Tongue (tissue), 2 donors: Measurements from ENCODE around the gene OPCML. TPM values are rescaled to one million over a fixed set of nuclear protein-coding genes. Genes with fewer than 3 reads are reported as not detected.

Experiments used
- DNase-seq: peaks from one replicate; pipeline ENCODE4 v3.0.0-alpha.2; 2015
- total RNA-seq: library from RNA; depleted of rRNA; stranded (reverse); fragments of >200 nt; gene quantifications from one replicate; pipeline ENCODE4 v1.2.3, GENCODE V29; 2014

Gene OPCML
- total RNA-seq, 1 donor from 2014 or later: 0.41 TPM

DNA sequence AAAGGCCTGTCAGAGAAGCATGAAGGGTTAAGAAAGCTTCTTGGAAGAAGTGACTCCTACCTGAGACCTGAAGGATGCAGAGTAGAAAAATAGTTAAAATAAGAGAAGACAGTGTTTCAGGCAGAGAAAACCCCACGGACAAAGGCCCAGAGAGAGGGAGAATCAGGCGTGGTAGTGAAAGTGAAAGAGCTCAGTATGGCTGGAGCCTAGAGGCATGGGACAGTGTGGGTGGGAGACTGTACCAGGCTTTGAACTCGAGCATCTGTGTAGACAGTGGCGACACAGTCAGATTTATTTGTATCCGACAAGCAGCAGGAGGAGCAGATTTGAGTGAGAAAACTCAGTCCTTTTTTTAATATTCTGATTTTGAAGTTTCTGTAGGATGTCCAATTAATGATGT, 360.0 kb downstream of the OPCML start:
- no peak for DNase-seq

DNA sequence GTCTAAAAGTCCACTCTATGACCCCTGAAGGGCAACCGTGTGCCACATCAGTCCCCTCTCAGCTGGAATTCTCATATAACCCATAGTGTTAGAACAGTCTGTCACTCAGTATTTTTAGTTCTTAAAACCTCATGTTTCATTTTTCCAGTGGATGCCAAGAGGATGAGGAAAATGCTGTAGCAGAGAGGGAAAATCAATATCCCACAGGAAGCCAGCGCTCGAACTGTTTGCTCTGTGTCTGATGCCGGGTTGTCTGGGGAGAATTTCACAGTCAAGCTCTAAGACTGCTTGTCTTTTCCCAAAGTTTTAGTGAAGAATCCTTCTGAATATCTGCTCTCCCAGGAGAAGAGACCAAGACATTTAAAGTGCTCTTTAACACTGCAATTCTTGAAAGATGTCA, 360.9 kb downstream of the OPCML start:
- DNase-seq: no peak

DNA sequence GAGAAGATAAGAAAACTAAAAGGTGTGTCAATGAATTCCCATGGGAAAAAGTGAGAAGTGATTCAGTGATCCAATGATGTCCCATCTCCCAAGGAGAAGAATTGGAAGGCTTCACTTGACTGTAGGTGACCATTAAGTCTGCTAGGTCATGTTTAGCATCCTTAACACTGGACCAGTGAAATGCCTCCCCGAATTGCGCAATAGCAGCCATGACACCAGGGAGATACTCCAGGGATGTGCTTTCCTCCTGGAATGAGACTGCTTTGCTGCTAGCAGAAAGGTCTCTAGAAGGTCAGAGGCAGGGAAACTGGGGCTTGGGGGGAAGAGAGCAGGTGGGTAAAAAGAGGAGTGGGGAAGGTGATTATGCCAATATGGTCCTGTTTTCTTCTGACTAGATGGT, 364.3 kb downstream of the OPCML start:
- DNase-seq: no peak

DNA sequence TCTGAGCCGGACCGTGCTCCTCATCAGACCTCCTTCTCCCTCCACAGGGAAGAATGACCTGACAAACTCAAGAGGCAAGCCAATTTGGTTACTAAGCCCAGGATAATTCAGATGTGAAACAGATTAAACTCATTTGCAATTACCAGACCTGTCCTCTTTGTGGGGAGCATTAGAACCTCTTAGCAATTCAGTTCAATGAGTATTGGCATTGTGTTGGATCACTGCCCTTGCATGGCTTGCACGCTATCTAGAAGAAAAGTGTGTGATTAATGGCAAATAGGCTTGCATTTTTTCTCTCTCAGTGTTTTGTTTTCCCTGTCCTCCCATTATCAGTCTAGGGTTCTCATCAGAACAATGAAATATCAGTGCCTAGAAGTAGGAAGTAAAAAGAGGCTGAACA, 365.6 kb downstream of the OPCML start:
- DNase-seq: no peak

DNA sequence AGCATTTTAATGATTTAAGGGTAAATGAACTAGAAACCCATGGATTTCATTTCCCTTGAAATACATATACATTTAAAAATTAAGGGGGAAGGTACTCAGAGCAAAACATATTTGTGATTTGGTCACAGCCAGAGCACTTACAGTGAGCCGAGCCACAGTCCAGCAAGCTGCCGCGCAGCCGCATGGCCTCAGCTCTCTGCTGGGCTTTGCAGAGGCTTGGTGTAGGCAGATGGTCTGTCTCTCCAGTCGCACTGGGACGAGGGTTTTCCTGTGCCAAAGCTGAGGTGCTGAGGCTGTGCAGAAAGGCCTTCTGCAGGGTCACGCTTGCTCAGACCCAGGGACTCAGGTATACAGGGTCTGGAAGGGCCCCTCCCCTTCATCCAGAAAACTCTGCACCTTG, 367.3 kb downstream of the OPCML start:
- DNase-seq: no peak

DNA sequence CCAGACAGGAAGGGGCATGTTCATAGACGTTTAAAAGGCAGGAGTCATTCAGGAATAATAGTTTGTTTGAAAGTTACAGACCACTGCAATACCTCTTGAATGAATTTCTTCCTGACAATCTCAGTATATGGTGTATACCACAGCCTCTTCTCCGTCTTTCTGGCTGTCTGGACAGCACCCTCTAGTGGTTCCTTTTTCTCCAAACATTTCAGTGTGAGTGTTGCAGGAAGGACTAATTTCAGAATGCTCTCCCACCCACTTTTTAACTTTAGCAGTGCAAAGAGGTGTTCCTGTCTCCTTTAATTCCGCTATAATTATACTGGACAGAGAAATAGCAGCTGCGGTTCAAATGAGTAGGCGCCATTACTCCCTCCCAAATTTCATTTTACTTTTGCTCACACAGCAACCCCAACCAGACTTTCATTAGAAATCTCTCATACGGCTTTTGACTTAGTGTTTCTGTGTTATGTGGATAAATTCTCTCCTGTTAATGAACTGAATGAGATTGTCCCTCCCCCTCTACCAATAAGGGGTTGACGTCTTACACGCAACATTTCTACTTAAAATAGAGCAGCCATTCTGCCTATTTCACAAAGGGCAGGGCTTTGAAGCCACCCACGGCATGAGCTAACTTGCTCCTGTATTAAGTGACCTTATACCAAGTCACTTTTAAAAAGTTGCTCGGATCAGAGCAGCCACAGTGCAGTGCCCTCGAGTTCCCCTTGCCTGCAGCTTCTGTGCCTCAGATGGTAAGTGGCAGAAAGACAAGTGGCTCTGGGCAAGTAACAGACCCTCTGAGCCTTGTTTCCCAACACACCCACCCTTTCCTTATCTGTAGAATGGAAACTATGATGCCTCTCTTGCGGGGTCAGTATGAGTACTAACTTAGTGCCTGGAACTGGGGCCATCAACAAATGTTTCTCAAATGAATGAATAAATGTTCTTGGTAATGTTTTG, 368.6 kb downstream of the OPCML start:
- peak; percentile 83 for DNase-seq

DNA sequence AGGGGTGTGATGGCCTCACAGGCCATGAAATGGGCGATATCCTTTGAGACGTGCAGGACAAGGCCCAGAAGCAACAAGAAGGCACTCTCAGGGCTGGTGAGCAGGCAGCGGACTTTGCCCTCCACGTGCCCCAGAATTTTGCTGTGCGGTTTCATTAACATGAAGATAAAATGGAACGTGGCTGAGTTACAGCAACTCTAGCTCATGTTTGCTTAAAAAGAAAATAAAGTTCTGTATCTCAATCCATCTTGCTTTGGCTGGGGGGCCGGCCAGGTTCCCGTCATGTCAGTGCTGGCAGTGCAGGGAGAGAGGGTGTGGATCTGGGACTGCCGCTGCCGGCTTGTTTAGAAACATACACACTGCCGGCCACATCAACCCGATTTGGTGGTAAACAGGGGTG, 370.1 kb downstream of the OPCML start:
- DNase-seq: no peak

DNA sequence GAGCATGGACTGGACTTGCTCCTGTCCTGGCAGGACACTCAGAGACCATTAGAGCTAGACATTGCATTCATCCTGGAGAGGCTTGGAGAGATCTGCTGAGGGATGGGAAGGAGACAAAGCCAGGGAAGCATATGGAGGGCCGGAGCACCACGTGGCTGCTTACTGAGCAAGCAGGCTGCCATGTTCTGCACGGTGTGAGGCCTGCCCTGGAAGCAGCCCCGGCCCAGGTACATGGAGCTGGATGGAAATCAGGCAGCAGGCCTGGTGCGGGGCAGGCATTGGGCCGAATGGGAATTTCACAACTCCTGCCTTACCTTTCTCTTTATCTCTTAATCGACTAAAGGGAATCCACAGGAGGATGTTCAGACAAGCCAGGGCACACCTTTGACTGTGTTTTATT, 371.5 kb downstream of the OPCML start:
- DNase-seq: no peak

DNA sequence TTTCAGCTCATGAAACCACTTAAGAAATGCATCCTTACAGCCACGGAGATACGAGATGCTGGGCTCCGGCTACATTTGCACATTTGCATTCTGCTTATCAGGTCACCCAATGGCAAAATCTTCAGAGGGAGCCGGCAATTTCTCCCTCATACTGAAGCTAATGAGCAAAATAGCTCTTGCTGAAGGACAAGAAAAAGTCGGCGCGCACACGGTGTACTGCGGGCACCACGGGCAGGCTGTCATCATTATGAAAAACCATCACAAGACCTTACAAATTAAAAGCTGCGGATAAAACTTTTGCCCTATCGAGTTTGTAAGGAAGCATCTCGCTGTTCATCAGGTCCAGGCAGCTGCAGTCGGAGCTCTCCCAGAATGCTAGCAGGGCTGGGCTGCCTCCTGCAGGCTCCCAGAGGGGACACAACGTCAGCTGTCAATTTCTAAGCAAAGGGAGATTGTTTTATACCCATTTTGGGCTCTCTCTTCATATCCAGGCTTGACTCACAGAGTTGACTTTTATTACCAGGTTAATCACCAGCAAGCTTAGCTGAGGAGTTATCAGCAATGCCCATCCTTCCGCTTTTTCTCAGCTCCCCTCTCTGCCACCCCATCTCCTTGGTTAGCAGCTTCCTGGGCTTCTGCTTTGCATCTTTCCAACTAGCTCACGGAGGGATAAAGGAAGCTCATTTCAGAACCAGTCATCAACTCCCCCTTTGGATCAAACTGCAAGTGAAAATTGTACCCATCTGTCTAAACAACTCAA, 375.1 kb downstream of the OPCML start:
- DNase-seq: peak; percentile 11

DNA sequence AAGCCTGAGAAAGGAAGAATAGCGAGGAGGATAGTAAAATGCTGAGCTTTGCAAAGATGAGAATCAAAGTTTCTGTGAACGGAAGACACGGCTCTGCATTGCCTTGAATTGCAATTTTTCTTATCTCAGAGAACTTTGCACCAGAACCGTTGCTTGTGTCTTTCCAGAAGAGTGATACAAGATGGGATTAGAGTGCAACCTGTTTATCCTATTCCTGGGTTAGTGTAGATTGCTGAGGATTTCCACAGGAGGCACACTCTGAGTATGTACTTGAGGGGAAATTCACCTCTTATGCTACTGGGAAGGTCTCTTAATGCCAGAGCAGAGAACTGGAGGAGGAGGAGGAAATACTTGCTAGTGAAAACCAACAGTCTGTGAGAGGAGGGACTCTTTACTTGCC, 377.5 kb downstream of the OPCML start:
- DNase-seq: no peak

DNA sequence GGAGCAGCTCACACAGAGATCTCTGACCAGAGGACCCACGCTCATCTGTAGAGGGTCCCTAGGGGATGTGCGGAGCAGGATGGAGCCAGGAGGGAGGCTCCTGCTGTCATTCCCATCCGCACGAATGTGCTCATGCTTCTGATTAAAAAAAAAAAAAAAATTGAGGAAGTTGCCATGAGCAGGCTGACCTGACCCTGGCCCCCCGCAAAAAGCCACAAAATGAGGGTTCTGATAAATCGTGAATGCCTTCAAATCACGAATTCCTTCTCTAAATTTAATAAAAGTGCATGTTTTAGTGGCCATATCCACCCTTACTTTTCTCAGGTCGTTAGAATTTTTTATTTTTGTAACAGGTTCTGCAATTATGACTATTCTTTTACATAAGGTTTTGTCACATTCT, 378.2 kb downstream of the OPCML start:
- DNase-seq: no peak

DNA sequence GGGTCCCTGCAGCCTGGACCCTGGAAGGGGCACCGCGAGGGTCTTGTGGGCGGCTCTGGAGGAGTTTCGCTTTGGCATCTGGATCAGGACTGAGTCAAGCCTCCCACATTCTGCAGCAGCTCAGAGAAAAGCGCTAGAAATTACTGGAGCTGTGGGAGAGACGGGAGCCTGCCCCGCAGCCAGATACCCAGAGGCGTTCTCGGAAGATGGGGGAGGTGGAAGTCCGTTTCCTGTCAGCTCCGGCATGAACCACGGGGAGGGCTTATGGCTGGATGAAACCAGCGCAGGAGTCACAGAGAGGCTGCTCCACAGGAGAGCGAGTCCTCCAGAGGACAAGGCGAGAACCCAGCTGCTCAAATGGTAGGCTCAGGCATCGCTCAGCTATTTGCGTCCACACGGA, 379.3 kb downstream of the OPCML start:
- DNase-seq: no peak

DNA sequence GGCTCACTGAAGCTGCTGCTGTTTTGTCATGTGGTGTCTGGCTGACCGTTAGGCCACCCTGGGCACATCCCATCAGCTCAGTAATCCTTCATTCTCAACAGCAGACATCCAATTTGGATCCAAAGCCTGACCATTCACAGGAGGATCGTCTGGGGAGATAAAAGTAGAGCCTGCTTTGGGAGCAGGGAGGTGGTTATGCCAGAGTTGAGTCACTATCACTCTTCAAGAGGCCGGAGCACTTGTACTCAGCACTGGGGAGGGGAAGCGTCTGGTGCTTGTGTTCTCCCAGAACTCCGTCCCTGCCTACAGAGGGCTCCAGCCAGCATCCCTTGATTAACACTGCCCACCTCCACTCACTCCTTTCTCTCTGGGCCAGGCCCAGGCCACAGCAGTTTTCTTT, 382.6 kb downstream of the OPCML start:
- no peak for DNase-seq

DNA sequence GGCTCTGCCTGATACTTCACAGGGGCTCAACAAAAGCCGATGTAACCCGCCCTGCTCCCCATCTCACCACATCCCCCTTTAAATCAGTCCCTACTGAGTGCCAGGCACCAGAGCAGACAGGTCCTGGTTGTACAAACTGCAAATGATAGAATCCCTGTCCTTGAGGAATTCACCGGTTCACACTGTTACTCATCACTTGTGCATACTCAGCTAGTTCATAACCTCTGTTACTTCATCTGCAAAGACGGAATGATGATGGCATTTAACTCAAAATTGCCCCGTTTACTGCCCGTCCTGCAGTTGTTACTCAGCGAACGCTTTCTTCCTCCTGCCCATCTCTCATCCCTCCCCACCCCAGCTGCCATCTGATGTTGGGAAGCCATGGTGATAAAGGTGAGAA, 384.7 kb downstream of the OPCML start:
- DNase-seq: no peak

DNA sequence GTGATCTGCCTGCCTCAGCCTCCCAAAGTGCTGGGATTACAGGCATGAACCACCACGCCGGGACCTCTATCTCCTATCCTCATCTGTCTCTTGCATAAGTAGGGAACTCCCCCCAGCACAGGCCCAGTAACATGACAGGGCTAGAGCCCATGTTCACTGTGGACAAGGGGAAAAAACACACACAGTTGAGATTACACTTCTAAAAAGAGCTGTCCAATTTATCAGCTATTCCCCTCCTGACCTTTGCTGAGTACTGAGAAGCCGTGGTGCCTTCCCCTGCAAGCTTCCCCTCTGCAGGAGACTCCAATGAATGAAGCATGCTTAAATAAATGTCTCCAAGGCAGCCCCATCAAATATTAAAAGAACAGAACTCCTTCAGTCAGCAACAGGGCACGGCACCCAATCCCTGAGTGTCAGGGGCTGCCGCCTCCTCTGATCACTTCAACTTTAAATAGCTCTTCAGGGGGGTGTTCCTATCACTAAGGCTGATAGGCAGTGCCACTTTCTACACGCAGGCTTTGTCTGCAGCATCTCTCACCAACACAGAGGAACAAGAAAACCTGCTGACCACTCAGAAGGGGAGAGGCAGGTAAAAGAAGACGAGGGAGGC, 385.5 kb downstream of the OPCML start:
- DNase-seq: no peak

DNA sequence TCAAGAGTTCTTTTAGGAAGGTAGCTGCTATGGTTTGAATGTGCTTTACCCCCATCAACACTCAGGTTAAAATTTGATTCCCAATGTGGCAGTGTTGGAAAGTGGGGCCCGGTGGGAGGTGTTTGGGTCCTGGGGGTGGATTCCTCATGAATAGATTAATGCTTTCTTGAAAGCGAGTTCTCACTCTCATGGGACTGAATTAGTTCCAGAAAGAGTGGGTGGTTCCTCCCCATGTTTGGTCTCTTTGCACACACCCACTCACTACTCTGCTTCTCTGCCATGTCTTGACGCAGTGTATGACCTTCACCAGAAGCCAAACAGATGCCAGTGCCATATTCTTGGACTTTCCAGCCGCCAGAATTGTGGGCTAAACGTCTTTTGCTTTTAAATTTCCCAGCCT, 394.4 kb downstream of the OPCML start:
- DNase-seq: no peak

DNA sequence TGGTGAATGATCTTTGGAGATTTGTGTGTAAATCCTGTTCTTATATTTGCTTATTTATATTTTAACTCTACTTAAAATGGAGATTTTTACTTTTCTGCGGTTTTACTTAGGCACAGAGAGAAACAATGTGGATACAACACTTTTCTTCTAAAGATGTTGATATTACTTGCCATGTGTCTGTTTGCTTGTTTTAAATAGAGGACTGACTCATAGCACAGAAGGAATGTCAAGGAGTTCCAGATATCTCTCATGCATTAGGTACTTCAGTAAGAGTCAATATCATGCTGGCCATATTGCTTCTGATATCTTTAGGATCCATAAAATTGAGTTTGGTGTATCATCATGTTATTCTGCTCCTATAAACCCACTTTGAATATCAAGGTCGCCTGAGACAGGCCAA, 395.0 kb downstream of the OPCML start:
- no peak for DNase-seq

DNA sequence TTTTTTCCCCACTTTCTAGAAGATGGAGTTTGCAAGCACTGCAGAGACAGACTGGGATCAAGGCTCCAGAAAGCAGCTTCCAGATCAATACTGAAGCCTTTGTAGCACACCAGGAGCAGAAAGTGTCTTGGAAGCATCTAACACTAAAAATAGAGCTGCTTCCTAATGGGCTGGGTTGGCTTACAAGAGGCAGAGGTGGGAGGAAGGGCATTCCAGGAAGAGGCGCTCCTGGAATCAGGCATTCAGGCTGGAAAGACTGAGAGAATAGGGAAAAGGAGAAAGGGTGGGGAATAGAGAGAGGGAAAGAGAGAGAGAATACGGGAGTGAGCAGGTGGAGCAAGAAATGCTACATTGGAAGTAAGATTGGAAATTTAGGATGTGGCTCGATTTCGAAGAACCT, 395.9 kb downstream of the OPCML start:
- no peak for DNase-seq

DNA sequence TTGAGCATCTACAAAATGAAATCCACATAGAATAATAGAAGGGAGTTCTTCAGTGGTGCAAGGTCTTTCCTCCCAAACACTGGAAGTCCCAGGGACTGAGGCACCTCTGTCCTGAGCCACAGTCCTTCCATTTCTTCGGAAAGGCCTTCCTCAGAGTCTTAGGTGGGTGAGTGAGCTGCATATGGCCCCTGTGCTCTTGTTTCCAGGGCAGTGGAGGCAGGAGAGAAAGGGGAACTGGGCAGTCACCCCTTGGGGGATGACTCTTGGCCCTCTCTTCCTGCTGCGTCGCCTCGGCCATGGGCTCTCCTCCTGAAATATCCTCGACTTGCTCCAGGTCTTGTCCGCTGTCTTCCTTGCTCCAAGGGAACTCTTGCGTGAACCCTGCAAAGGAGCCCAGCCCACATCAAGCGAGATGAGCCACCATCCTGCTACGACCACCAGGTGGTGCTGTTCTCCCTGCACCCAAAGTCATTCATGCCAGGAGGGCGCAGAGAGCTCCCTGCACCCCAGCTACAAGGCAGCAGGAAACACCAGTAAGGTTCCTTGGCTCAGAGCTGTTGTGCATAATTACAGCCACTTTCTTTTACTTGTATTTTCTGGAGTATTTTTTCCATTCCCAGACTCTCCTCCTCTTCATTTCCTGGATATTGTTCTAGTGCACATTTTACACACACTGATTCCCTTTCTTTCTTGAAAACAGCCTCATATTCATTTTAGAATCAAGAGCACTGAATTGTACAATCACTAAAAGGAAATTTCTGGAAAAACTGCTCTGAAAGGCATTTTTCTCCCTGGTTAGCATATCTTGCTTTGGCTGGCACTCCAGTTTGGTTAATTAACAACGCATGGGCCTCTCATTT, 397.8 kb downstream of the OPCML start:
- DNase-seq: peak; percentile 83

DNA sequence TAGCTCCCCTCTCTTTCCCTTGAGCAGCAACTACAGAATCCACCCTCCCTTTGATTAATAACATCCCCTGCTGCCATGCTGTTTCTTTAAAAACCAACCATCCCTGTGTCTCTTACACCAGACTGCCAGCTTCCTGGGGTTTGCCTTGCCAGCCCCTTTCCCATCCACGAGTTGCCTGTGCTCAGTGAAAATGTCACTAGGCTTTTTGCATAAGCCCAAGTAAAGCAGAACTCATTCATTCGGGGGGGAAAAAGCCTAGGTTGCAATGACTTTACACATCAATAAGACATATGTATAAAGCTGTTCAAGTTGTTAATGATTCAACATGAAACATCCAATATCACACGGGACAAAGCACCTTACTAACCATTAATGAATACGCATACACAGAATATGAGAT, 398.7 kb downstream of the OPCML start:
- DNase-seq: no peak

DNA sequence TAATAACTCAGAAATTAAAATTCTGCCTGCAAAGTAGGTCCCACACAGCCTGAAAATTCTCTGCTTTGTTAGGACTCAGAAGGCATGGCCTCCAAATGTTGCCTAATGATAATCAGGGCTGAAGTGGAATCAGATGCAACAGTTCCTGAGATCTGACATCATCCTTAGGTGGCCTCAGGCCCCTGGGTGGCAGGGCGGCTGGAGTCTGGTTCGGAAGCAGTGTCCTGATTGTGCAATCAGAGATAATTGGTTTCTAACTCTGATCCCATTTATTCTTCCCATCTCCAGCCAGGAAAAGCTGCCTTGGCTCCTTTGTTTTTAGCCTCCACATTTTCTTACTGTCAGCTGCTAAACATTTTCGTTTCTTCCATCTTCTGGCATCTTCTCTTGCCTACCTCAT, 399.3 kb downstream of the OPCML start:
- no peak for DNase-seq

DNA sequence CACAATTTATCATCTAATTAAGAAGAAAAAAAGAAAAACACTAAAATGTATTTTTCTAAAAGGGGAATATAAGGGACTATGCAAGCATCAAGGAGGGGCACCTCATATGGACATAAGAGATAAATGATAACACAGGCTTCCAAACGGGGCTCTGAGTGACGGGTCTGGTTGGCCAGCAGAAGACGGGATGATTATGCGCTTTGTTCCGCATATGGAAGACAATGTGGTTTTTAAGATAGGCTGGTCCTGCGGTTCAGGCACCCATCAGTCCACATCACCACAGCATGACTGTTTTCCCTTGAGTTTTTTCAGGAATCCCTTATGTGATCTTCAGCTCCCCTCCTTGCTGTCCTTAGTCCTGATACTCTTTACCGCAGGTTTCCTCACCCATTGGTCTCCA, 404.6 kb downstream of the OPCML start:
- no peak for DNase-seq
